Right lobe of liver (tissue), 6 donors: ENCODE results near the gene TSC1. TPM values are rescaled to one million over a fixed set of nuclear protein-coding genes. Genes with fewer than 3 reads are reported as not detected.
A peak's percentile ranks its signal among the peaks of the same experiment; 100 is the strongest.

Experiments used
- ATAC-seq, 4 donors: fragments of 200-7000 bp; cut with Tn5 transposase; one replicate each; pipeline ENCODE4 v1.9.1; 2020; ENCODE audit warnings: mild to moderate bottlenecking in 4 of 4, moderate library complexity in 4 of 4
- DNase-seq, 3 donors: peaks; one replicate each; pipeline ENCODE4 v3.0.0-alpha.2; 2020
- H3K27ac ChIP-seq, 3 donors: fragments of 200-600 bp; one replicate each; pipeline ENCODE4 v1.8.0; 2022
- H3K27me3 ChIP-seq, 2 donors: fragments of 200-600 bp; one replicate each; pipeline ENCODE4 v1.8.0; 2022
- H3K36me3 ChIP-seq, 4 donors: fragments of 200-600 bp; sonication (generic) in 1 of 4; one replicate each; pipeline versions ENCODE4 v1.5.1 to v1.8.0; 2017 to 2022; ENCODE audit warnings: control low read depth in 1 of 4
- H3K4me1 ChIP-seq, 4 donors: fragments of 200-600 bp; sonication (generic) in 1 of 4; one replicate each; pipeline versions ENCODE4 v1.5.1 to v1.8.0; 2017 to 2022; ENCODE audit warnings: control low read depth in 1 of 4
- H3K4me3 ChIP-seq, 3 donors: fragments of 200-600 bp; one replicate each; pipeline ENCODE4 v1.8.0; 2022
- H3K9me3 ChIP-seq, 4 donors: fragments of 200-600 bp; sonication (generic) in 1 of 4; one replicate each; pipeline versions ENCODE4 v1.5.1 to v1.8.0; 2017 to 2022; ENCODE audit warnings: control low read depth in 1 of 4
- CTCF ChIP-seq, 4 donors: fragments of 200-600 bp in 3 of 4; fragments of 450-650 bp in 1 of 4; IDR thresholded peaks; one replicate each; pipeline versions ENCODE4 v1.5.1 to v1.8.0; 2016 to 2022; ENCODE audit warnings: antibody characterized with exemption in 4 of 4, mild to moderate bottlenecking in 2 of 4
- POLR2A ChIP-seq: fragments of 450-650 bp; IDR thresholded peaks from one replicate; pipeline ENCODE4 v1.6.1; 2017; ENCODE audit warnings: antibody characterized with exemption, mild to moderate bottlenecking
- WGBS: methylation state at CpG from one replicate; pipeline ENCODE4 v1.1.6; 2018; ENCODE audit warnings: low coverage, low lambda C conversion rate; ENCODE audit not compliant: insufficient coverage; ENCODE audit errors: missing lambda C conversion rate; 5-methylcytosine and 5-hydroxymethylcytosine counted together
- intact Hi-C, 2 donors: fragments of 100-400 bp; cut with DNase I; formaldehyde crosslinking; loops; one replicate each; pipeline versions ENCODE4 v1.11.2 to v1.14.1; 2022
- total RNA-seq, 6 experiments: library from RNA; depleted of rRNA in 2 of 6; stranded (reverse); fragments of >200 nt in 2 of 6; fragmentation: NEBNext Ultra II Directional in 3 of 6; extraction: Animal tissue kit (Norgen Biotek cat#: 25700) in 3 of 6; gene quantifications; one replicate each; pipeline versions ENCODE4 v1.1.0 to v1.2.4, GENCODE V29; 2016 to 2023
- donor health status: DM: no; HTN: yes; CAD: no.
- donor health status: DM: no; HTN: no; CAD: no.
- donor health status: DM: no; HTN: no; CAD: no.
- donor health status: DM: no; HTN: yes; CAD: no.
- donor health status: DM: no; HTN: yes; CAD: no.

The TSC1 gene
- total RNA-seq, 6 experiments from 2014 or later, result 14.2 to 22.8 (median 18.3) TPM

- Histone ChIP-seq H3K9me3 (no peaks in the 10 kb centered on the region), H3K36me3 (no peaks in the 10 kb centered on the region), H3K27ac (no peak overlapping the region), H3K4me3 (no peak overlapping the region), H3K27me3 (no peaks in the 10 kb centered on the region), H3K4me1 (no peaks in the 10 kb centered on the region)
- TF ChIP-seq CTCF (IDR thresholded peaks at IDR 0.05) (no peak), POLR2A (no peak)
- DNase-seq, result no peak
- 80% methylated on average over 4 of the region's 4 CpGs for WGBS
- intact Hi-C loops, result no loop called here
- no peak for ATAC-seq
These were observed 90.9 kb downstream of the TSC1 start for GRCh38 chr9:132853482-132853881.

DNA sequence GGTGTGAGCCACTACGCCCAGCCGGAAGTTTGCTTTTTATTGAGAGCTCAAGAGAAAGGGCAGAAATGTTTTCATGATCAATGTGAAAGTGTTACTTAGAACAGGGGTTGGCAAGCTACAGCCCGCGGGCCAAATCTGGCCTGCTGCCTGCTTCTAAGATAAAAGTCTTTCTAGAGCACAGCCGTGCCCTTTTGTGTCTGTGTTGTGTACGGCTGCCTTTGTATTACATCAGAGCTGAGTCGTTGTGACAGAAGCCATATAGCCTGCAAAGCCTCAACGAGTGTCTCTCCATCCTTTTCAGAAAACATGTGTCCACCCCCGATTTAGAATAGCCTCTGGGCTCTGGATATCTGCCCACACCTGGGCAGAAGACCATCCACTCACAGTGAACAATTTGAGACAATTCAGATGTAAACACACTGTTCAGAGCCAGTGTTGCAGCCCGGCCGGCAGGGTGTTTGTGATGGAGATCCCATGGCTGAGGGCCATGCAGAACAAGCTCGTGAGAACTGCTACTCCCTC, 95.2 kb downstream of the TSC1 start:
- no peak overlapping the region for H3K27ac ChIP-seq
- H3K9me3 ChIP-seq, result no peaks in the 10 kb centered on the region
- H3K36me3 ChIP-seq, result no peaks in the 10 kb centered on the region
- intact Hi-C loops, result no loop called here
- DNase-seq (no peak), ATAC-seq (peak in 3 of 4 donors; percentile 46 to 75 (median 69))
- H3K27me3 ChIP-seq, result no peaks in the 10 kb centered on the region
- H3K4me1 ChIP-seq, result no peaks in the 10 kb centered on the region
- TF ChIP-seq POLR2A (no peak), CTCF (IDR thresholded peaks at IDR 0.05) (no peak)
- no peak overlapping the region for H3K4me3 ChIP-seq
- 70% methylated on average over 2 of the region's 12 CpGs for WGBS

- H3K27ac ChIP-seq, result no peak overlapping the region
These were observed 97.4 kb downstream of the TSC1 start for GRCh38 chr9:132846918-132847515.

DNA sequence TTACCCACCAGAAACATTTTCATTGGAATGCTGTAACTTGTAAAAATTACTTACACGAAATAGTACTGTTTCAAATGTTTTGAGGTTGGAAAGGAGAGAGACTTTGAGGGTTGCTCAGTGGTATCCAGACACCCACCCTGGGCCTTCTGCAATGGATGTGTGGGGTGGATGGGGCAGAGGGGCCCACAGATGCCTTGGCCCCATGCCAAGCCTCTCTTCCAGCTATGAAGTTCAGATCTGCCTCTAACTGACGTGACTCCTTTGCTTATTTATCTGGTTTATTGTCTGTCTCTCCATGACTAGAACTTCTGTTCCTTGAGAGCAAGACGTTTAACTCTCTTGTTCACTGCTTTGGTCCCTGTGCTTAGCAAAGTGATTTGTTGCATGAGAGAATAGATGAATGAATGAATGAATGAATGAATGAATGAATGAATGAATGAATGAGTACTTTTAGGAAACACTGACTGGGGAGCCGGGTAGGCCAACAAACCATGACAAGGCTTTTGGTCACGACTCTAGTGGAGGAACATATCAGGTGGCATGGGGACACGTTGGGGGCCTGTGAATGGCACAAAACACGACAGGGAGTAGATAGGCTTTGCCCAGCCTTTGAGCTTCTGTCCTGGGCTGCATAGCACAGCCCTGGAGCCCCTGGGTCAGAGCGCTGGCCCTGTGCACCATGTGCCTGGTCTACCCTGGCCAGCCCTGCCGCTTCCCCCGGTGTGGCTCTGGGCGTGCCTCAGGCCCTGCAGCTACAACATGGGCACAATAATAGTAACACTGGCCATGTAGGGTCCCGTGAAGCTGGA, 98.1 kb downstream of the TSC1 start:
- TF ChIP-seq CTCF (IDR thresholded peaks at IDR 0.05) (no peak), POLR2A (no peak)
- Histone ChIP-seq H3K27me3 (no peaks in the 10 kb centered on the region), H3K36me3 (no peaks in the 10 kb centered on the region), H3K4me3 (no peak overlapping the region), H3K9me3 (no peaks in the 10 kb centered on the region), H3K27ac (no peak overlapping the region), H3K4me1 (no peaks in the 10 kb centered on the region)
- DNase-seq, result no peak
- WGBS, result 67% methylated on average over 4 of the region's 12 CpGs
- ATAC-seq, result no peak
- intact Hi-C loops, result no loop called here

More at GRCh38 chr9:132846918-132847515, 97.4 kb downstream of the TSC1 start:
- ATAC-seq (no peak), DNase-seq (no peak)
- no peak overlapping the region for H3K4me3 ChIP-seq
- WGBS, result 75% methylated on average over 4 of the region's 15 CpGs
- intact Hi-C loops, result no loop called here
- H3K27me3 ChIP-seq, result no peaks in the 10 kb centered on the region
- no peaks in the 10 kb centered on the region for H3K9me3 ChIP-seq
- H3K36me3 ChIP-seq, result no peaks in the 10 kb centered on the region
- no peak for TF ChIP-seq CTCF (IDR thresholded peaks at IDR 0.05)
- TF ChIP-seq POLR2A, result no peak
- H3K4me1 ChIP-seq, result no peaks in the 10 kb centered on the region
